HEK293T (cell line): Measurements from ENCODE around the gene VWA5A.

Source experiments
- CTBP1 ChIP-seq: fragments of 450-650 bp; IDR thresholded peaks from 2 replicates; pipeline ENCODE4 v1.6.1; 2016; ENCODE audit warnings: borderline replicate concordance
- FOXK2 ChIP-seq: fragments of 450-650 bp; IDR thresholded peaks from 2 replicates; pipeline ENCODE4 v1.6.1; 2016; ENCODE audit warnings: mild to moderate bottlenecking
- FOXM1 ChIP-seq: fragments of 450-650 bp; IDR thresholded peaks from 2 replicates; pipeline ENCODE4 v1.6.1; 2017; ENCODE audit warnings: mild to moderate bottlenecking, borderline replicate concordance

- no peak for TF ChIP-seq CTBP1
- TF ChIP-seq FOXK2 = no peak
- no peak for TF ChIP-seq FOXM1
These were observed 61.9 kb downstream of the VWA5A start for GRCh38 chr11:124176925-124177715.
